SK-N-SH treated with all-trans-retinoic acid at 6 μM for 48 hours (cell line): ENCODE results near the gene CRP.

ENCODE experiments used
- ATAC-seq: fragments of 200-7000 bp; cut with Tn5 transposase; 3 replicates; pipeline ENCODE4 v1.9.1; 2020; ENCODE audit warnings: mild to moderate bottlenecking, moderate library complexity
- ARNTL ChIP-seq: fragments of 450-650 bp; formaldehyde crosslinking; IDR thresholded peaks from 2 replicates; pipeline ENCODE4 v1.5.0; 2020; ENCODE audit warnings: low read depth, mild to moderate bottlenecking, moderate library complexity, borderline replicate concordance
- BACH2 ChIP-seq: fragments of 250-450 bp; sonication (Bioruptor Pico); IDR thresholded peaks from 2 replicates; pipeline ENCODE4 v1.9.0; 2021; ENCODE audit warnings: mild to moderate bottlenecking, borderline replicate concordance
- CREB5 ChIP-seq: fragments of 250-450 bp; sonication (Bioruptor Pico); IDR thresholded peaks from 2 replicates; pipeline ENCODE4 v1.5.1; 2020; ENCODE audit warnings: low read depth, mild to moderate bottlenecking, moderate library complexity
- CSDC2 ChIP-seq: fragments of 250-450 bp; sonication (Bioruptor Pico); IDR thresholded peaks from 2 replicates; pipeline ENCODE4 v1.5.0; 2020; ENCODE audit warnings: mild to moderate bottlenecking, moderate library complexity
- ESRRG ChIP-seq: fragments of 250-450 bp; sonication (Bioruptor Pico); IDR thresholded peaks from 2 replicates; pipeline ENCODE4 v1.6.1; 2021; ENCODE audit warnings: mild to moderate bottlenecking
- GLIS3 ChIP-seq: fragments of 250-450 bp; sonication (Bioruptor Pico); IDR thresholded peaks from 2 replicates; pipeline ENCODE4 v1.5.0; 2020; ENCODE audit warnings: mild to moderate bottlenecking, moderate library complexity
- ISL1 ChIP-seq: fragments of 250-450 bp; sonication (Bioruptor Pico); IDR thresholded peaks from 2 replicates; pipeline ENCODE4 v2.1.2; 2022; ENCODE audit warnings: mild to moderate bottlenecking, moderate library complexity
- OSR1 ChIP-seq: fragments of 250-450 bp; sonication (Bioruptor Pico); IDR thresholded peaks from 2 replicates; pipeline ENCODE4 v1.8.0; 2022; ENCODE audit warnings: moderate library complexity, mild to moderate bottlenecking, inconsistent platforms
- PATZ1 ChIP-seq: fragments of 250-450 bp; sonication (Bioruptor Pico); IDR thresholded peaks from 2 replicates; pipeline ENCODE4 v1.8.0; 2020; ENCODE audit warnings: mild to moderate bottlenecking, moderate library complexity, borderline replicate concordance
- POU6F1 ChIP-seq: fragments of 250-450 bp; sonication (Bioruptor Pico); IDR thresholded peaks from 2 replicates; pipeline ENCODE4 v1.8.0; 2021; ENCODE audit warnings: low read depth, mild to moderate bottlenecking, moderate library complexity, borderline replicate concordance
- PPARA ChIP-seq: fragments of 250-450 bp; sonication (Bioruptor Pico); IDR thresholded peaks from 2 replicates; pipeline ENCODE4 v1.5.0; 2020; ENCODE audit warnings: mild to moderate bottlenecking, borderline replicate concordance
- RARB ChIP-seq: fragments of 250-450 bp; sonication (Bioruptor Pico); IDR thresholded peaks from 2 replicates; pipeline ENCODE4 v1.8.0; 2021; ENCODE audit warnings: mild to moderate bottlenecking, moderate library complexity
- SNAI2 ChIP-seq: fragments of 250-450 bp; sonication (Bioruptor Pico); IDR thresholded peaks from 2 replicates; pipeline ENCODE4 v1.5.0; 2020; ENCODE audit warnings: mild to moderate bottlenecking, moderate library complexity
- TCF4 ChIP-seq: fragments of 250-450 bp; sonication (Bioruptor Pico); IDR thresholded peaks from 2 replicates; pipeline ENCODE4 v1.8.0; 2021; ENCODE audit warnings: mild to moderate bottlenecking, moderate library complexity, borderline replicate concordance
- TOX ChIP-seq: fragments of 250-450 bp; sonication (Bioruptor Pico); IDR thresholded peaks from 2 replicates; pipeline ENCODE4 v1.8.0; 2021; ENCODE audit warnings: mild to moderate bottlenecking, moderate library complexity, borderline replicate concordance
- TSHZ2 ChIP-seq: fragments of 250-450 bp; sonication (Bioruptor Pico); IDR thresholded peaks from 2 replicates; pipeline ENCODE4 v1.5.0; 2020; ENCODE audit warnings: mild to moderate bottlenecking, moderate library complexity
- ZC3H10 ChIP-seq: fragments of 250-450 bp; sonication (Bioruptor Pico); IDR thresholded peaks from 2 replicates; pipeline ENCODE4 v1.5.1; 2021; ENCODE audit warnings: mild to moderate bottlenecking, moderate library complexity
- ZFP3 ChIP-seq: fragments of 250-450 bp; sonication (Bioruptor Pico); IDR thresholded peaks from 2 replicates; pipeline ENCODE4 v1.5.0; 2020; ENCODE audit warnings: mild to moderate bottlenecking, moderate library complexity
- ZFP30 ChIP-seq: fragments of 450-650 bp; formaldehyde crosslinking; IDR thresholded peaks from 2 replicates; pipeline ENCODE4 v1.5.0; 2022; ENCODE audit warnings: mild to moderate bottlenecking, moderate library complexity
- ZNF565 ChIP-seq: fragments of 450-650 bp; formaldehyde crosslinking; conservative IDR thresholded peaks from 2 replicates; pipeline ENCODE4 v1.5.0; 2020; ENCODE audit warnings: low read depth, mild to moderate bottlenecking, moderate library complexity
- ZNF70 ChIP-seq: fragments of 450-650 bp; formaldehyde crosslinking; IDR thresholded peaks from 2 replicates; pipeline ENCODE4 v1.5.0; 2020; ENCODE audit warnings: mild to moderate bottlenecking, moderate library complexity

CRP gene

GRCh38 chr1:159700312-159700711 is 14.1 kb downstream of the CRP start:
- no peak for ATAC-seq
- TF ChIP-seq ZC3H10 (CRISPR knock-in tag): no peak
- no peak for TF ChIP-seq ZFP3
- no peak for TF ChIP-seq CSDC2 (CRISPR knock-in tag)
- TF ChIP-seq PATZ1 (CRISPR knock-in tag): no peak
- TF ChIP-seq ARNTL: no peak
- TF ChIP-seq PPARA (CRISPR knock-in tag): no peak
- TF ChIP-seq ZNF565: no peak
- TF ChIP-seq TSHZ2 (CRISPR knock-in tag): no peak
- no peak for TF ChIP-seq TCF4
- no peak for TF ChIP-seq GLIS3 (CRISPR knock-in tag)
- TF ChIP-seq ZFP30: no peak
- TF ChIP-seq ESRRG: no peak
- no peak for TF ChIP-seq ZNF70

GRCh38 chr1:159699653-159700052 is 14.7 kb downstream of the CRP start:
- TF ChIP-seq BACH2 (CRISPR knock-in tag) (no peak), ZFP3 (no peak), PATZ1 (CRISPR knock-in tag) (no peak), TOX (CRISPR knock-in tag) (no peak), TCF4 (no peak), RARB (CRISPR knock-in tag) (no peak), ARNTL (no peak), ZFP30 (no peak), ISL1 (no peak), POU6F1 (CRISPR knock-in tag) (no peak), CREB5 (no peak), ZC3H10 (CRISPR knock-in tag) (no peak), OSR1 (CRISPR knock-in tag) (no peak), CSDC2 (CRISPR knock-in tag) (no peak), ZNF70 (no peak), GLIS3 (CRISPR knock-in tag) (no peak), ZNF565 (no peak)
- TF ChIP-seq, all 23 proteins: peak for 0
- ATAC-seq: no peak

- ATAC-seq: no peak
- TF ChIP-seq PPARA (CRISPR knock-in tag) (no peak), TOX (CRISPR knock-in tag) (no peak), ZNF565 (no peak), CSDC2 (CRISPR knock-in tag) (no peak), ARNTL (no peak), SNAI2 (CRISPR knock-in tag) (no peak), ISL1 (no peak), GLIS3 (CRISPR knock-in tag) (no peak), TSHZ2 (CRISPR knock-in tag) (no peak), CREB5 (no peak), ZFP30 (no peak)
Measured at GRCh38 chr1:159699246-159699645, 15.1 kb downstream of the CRP start.
